Ramos (cell line): Measurements from ENCODE around the gene GCK.

ENCODE experiments used
- in situ Hi-C: fragments of 300-500 bp; cut with MboI; formaldehyde crosslinking; loops from one replicate; pipeline ENCODE4 v1.14.3; 2022; ENCODE audit warnings: low sequenced_read_pairs; ENCODE audit not compliant: unreplicated experiment

Gene GCK

DNA sequence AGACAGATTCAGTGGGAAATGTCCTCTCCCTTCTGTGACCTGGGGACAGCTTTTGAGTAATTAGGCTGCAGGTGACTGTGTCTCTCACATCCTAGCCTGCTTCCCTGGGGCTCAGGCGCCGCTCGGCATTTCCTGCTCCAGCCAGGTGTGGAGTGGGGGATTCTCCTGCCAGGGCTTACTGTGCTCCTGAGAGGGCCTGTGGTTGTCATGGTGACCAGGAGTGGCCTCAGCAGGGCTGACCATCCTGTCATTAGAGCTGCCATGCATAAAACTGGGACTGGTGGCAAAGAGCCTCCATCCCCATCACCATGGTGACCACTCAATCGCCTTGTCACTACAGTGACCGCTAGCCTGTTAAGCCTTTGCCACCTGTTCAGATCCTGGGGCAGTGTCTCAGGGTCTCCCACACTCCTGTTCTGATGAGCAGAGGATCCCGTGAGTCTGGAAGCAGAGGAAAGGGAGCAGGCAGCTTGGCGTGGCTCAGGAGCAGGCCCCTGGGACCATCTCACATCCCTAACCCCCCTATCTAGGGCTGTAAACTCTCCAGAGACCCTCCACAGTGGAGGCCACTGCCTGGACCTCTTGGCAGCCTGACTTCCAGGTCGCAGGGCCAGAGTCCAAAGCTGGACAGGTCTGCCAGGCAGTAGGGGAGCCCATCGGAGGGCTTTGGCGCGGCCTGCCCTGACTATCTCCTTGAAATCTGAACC is at the start of gene GCK:
Gene GCK, minus strand, starts transcription at position 154 of the 707 bp plus-strand sequence. CDS start 486 bp downstream, outside the sequence.
- in situ Hi-C loops: no loop called here

- in situ Hi-C loops: no loop called here
These were observed 49.0 kb upstream of the GCK start for GRCh38 chr7:44238116-44238695.

DNA sequence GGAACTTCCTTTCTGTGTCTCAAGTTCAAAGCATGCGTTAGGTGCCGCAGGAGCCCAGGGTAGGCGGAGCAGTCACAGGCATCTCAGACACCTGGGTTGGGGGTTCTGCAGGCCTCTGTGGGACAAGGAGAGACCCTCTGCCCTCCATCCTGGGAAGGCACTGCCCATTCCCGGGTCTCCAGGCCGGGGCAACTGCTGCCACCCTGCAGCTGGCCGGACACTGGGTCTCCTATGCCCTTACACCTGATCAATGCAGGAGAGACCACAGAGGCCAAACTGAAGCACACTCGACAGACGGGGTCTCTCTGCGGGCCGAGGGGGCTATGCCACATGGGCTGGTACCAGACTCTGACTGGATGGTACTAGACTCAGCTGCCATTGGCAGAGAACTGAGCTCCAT is 48.5 kb upstream of the GCK start:
- in situ Hi-C loops: no loop called here

GRCh38 chr7:44236333-44236728 is 47.1 kb upstream of the GCK start:
- in situ Hi-C loops: no loop called here

DNA sequence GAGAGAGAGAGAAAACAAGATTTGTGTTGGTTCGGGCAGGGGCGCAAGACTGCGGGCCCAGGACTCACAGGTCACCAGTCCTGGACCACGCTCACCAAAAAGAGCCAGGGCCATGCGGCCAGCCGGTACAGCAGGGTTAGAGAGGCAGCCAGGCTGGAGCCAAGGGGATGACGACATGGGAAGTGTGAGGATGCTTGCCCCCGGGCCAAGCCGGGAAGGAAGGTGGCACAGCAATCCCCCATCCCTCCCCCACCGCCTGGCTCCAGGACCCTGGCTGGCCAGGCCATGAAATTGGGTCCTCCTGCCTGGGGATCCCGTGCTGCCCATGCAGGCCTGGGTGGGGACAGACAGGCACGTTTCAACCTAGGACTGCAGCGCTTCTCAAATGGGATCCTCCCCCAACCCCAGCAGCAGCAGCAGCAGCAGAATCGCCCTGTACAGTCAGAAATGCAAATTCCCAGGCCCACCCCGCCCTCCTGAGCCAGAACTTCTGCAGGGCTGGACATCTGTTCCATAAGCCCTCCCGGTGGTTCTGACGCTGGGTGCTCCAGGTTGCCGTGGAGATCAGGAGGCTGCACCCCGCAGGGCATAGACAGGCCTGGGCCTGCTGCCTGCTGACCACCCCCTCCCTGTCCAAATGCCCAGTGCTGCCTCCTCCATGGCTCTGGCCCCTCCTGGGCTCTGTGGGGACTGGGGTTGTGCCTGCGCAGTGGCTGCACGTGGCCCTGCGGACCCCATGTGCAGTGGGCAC is 46.5 kb upstream of the GCK start:
- in situ Hi-C loops: no loop called here

GRCh38 chr7:44235066-44235465 is 45.8 kb upstream of the GCK start:
- in situ Hi-C loops: no loop called here

- in situ Hi-C loops: no loop called here
These were observed 43.9 kb upstream of the GCK start for GRCh38 chr7:44232901-44233715.

DNA sequence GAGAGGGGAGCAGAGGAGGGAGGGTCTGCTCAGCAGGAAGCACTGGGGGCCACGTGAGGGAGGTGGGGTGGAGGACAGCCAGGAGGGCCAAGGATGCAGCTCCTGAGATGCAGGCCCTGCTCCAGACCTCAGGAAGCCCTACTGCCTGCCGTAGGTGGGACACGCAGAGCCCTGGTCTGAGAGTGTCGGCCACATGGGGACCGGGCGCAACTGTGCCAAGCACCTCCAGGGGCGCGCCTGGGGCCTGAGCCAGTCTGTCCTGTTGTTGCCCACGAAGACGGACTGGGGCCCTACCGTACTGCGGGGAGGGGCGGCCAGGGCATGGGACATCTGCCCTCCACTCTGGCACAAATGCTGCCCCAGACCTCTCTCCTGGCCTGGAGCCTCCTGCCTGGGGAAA is 43.2 kb upstream of the GCK start:
- in situ Hi-C loops: no loop called here

DNA sequence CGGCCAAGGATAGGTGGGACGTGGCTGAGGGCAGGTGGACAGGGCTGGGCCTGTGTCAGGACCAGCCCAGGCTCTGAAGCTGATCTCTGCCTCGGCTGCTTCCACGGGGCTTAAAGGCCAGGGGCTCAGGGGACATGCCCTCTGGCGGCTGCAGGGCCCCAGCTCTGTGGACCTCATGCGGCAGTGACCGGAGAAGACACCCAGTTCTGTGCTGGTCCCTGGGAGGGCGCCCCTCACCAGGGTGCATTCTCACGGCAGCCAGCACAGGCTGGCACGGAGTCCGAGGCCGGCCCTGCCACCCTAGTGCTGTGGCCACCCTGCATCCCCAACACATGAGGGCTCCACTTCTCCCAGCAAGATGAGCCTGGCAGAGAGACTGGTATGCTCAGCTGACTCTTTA is 41.8 kb upstream of the GCK start:
- in situ Hi-C loops: no loop called here

GRCh38 chr7:44230286-44230685 is 41.0 kb upstream of the GCK start:
- in situ Hi-C loops: no loop called here

DNA sequence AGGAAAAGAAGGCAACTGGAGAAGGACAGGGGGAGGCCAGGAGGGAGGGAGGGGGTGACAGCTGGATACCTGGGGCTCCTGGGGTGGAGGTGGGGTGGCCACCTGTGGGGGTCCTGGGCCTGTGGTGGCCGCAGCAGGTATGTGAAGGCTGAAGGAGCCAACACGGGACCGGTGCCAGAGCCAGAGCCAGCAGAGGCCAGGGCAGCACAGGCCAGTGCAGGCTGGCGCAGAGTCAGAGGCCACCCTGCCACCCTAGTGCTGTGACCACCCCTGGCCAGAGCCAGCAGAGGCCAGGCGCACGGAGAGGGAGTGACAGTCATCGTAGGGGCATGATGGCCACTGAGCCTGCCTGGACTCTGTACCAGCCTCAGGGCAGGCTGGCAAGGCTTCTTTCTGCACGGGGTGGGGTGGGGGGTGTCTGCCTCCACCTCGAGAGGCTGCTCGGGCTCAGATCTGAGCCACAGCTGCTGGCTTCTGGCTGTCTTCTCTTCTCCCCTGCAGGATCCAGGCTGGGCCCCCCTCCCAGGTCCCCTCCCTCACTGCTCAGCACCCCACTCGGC is 40.4 kb upstream of the GCK start:
- in situ Hi-C loops: no loop called here

DNA sequence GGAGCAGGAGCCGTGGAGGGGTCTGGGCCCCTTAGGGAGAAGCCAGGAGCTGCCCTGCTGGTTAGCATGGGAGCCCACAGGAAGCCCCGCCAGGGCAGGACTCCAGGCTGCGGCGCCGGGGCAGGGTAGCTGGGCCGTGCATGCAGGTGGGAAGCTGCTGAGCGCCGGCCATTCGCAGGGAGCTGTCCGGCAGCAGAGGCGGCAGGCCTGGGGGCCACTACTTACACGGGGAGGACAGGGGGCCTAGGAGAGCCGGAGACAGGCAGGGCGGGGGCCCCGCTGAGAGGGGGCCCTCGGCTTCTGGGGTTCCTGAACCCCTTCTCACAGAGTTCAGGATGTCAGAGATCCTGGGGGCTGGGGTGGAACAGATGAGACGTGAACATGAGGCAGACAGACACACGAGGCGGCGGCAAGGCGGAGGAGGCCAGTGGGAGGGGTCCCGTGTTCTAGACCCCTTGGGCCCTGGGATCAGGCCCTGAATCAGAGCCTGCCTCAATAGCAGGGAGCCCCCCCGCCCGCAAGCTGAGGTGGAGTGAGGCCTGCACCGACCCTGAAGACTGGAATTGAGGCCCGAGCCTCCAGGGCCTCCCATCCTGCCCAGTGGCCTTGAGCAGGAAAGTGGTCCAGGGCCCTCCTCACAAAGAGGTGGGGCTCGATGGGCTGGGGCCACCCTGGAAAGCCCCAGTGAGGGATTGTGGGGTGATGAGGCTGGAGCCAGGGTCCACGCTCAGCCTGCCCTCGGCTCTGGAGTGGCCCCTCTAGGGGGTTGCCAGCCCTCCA is 39.5 kb upstream of the GCK start:
- in situ Hi-C loops: no loop called here

DNA sequence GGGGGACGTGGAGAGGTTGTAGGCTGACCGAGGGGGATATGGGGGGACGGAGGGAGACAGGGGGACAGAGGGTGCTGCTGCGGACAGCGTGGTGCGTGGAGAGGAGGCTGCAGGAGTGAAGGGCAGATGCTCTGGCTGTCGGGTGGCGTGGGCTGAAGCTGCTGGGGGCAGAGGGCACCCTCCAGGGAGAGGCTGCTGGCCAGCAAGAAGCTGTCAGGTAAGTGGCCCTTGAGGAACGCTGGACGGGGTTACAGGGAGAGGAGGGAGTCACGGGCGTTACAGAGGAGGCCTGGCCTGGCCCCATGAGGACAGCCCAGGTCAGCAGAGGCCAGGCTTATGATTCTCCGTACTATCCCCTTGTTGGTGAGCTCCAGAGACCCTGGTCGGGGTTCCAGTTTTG is 38.7 kb upstream of the GCK start:
- in situ Hi-C loops: no loop called here

DNA sequence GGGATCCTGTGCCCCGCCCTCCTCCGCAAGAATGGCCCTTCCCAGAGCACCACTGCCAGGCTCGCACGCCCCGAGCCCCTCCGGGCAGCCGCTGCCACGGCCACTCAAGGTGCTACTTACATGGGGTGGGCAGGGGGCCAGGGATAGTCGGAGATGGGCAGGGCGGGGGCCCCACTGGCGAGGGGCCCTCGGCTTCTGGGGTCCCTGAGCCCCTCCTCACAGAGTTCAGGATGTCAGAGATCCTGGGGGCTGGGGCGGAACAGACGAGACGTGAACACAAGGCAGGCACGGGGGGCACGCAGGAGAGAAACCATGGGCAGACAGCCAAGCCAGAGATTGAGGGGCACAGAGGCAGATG is 37.1 kb upstream of the GCK start:
- in situ Hi-C loops: no loop called here

GRCh38 chr7:44225566-44226395 is 36.5 kb upstream of the GCK start:
- in situ Hi-C loops: no loop called here

DNA sequence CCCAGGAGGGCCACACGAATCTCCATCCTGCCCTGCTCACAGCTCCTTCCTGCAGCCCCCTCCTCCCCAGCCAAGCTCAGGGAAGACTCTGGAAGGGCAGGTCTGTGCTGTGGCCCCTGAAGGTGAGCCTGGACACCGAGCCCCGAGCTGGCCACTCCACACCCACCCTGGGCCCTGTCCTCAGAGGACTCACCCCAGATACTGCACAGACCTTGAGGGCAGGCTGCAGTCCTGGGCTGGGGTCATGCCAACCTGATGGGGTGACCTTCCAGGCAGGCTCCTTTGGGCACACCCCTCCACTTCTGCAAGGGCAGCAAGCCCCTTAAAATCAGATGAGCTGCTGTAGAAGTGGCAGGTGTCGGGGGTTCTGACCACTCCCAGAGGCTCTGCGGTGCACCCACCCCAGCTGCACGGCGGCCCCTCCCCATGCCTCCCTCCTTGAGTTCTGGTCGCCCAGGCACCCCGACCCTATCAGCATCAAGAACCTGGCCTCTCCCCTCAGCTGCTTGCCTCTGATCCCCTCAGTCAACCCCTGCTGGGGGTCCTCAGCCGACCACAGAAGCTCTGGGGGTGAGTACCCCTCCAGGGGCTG is 35.8 kb upstream of the GCK start:
- in situ Hi-C loops: no loop called here

DNA sequence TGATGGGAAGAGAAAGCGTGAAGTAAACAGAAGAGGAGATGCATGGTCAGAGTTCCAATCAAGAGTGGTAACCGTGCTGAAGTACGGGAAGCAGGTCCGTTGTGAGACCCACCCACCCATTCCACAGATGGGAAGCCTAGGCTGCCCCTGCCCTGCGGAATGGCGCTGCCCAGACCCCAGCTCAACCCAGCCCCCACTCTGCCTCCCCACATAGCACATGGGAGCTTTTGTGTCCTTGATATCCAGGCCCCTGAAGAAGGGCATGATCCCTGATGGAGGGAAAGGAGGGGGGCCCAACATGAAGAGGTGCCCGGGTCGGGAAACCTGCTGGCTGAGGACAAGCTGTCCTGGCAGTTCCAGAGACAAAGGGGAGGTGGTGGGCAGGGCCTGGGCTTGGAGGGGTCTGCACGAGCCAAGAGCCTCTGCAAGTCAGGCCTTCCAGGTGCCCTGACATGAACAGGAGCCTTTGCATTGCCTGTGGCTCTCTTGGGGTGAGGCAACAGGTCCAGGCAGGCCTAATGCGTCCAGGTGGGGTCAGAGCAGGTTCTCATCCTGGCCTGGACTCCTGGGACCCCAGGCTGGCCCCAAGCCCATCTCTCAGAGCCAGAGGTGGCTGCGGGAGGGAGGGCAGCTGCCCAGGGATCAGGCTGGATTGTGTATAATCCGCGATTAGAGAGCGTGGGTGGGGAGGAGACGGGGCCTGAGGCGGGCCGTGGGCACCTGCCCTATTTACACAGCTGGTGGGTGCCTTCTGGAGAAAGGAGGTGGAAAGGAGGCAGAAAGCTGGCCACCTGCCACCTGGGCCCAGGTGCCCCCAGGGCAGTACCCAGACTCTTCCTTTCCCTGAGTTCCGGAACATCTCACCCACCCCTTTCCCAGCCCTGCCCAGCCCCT is 35.1 kb upstream of the GCK start:
- in situ Hi-C loops: no loop called here
